ENCODE measurements around the gene SLC25A13.

Gene SLC25A13

GRCh38 chr7:96102096-96102811 is 219.6 kb downstream of the SLC25A13 start:
- DNase-seq, result no peak

GRCh38 chr7:96100737-96101136 is 221.2 kb downstream of the SLC25A13 start:
- DNase-seq, result no peak

- DNase-seq, result no peak
Measured at GRCh38 chr7:96097835-96098234, 224.1 kb downstream of the SLC25A13 start.

GRCh38 chr7:96093435-96093834 is 228.5 kb downstream of the SLC25A13 start:
- no peak for DNase-seq

GRCh38 chr7:96090756-96091155 is 231.1 kb downstream of the SLC25A13 start:
- DNase-seq, result no peak

GRCh38 chr7:96089511-96089910 is 232.4 kb downstream of the SLC25A13 start:
- no peak for DNase-seq

GRCh38 chr7:96088579-96088978 is 233.3 kb downstream of the SLC25A13 start:
- no peak for DNase-seq

- no peak for DNase-seq
Measured at GRCh38 chr7:96085953-96086352, 235.9 kb downstream of the SLC25A13 start.

- DNase-seq, result no peak
Measured at GRCh38 chr7:96084881-96085553, 236.9 kb downstream of the SLC25A13 start.

- DNase-seq, result no peak
Measured at GRCh38 chr7:96080027-96080426, 241.9 kb downstream of the SLC25A13 start.

GRCh38 chr7:96076350-96076707 is 245.6 kb downstream of the SLC25A13 start:
- no peak for DNase-seq

- DNase-seq, result peak in 52 of 58 donors; percentile 4 to 72 (median 41)
Measured at GRCh38 chr7:96075510-96076349, 246.2 kb downstream of the SLC25A13 start.

GRCh38 chr7:96074871-96075270 is 247.0 kb downstream of the SLC25A13 start:
- no peak for DNase-seq

All from anterior cingulate cortex (tissue), 58 donors.